ENCODE results near the gene CFAP45. TPM values are rescaled to one million over a fixed set of nuclear protein-coding genes. Genes with fewer than 3 reads are reported as not detected.
A peak's percentile ranks its signal among the peaks of the same experiment; 100 is the strongest.

CFAP45 gene
- total RNA-seq, 1 donor from 2014 or later = 1.4 TPM

- DNase-seq (ENCODE audit: low read depth, low spot score) = peak; percentile 76
Observed at GRCh38 chr1:159924025-159924790, 24.2 kb upstream of the CFAP45 start.

GRCh38 chr1:159923203-159924024, 23.4 kb upstream of the CFAP45 start:
- peak; percentile 90 for DNase-seq (ENCODE audit: low read depth, low spot score)

- no peak for DNase-seq (ENCODE audit: low read depth, low spot score)
Observed at GRCh38 chr1:159922511-159923202, 22.7 kb upstream of the CFAP45 start.

- no peak for DNase-seq (ENCODE audit: low read depth, low spot score)
Observed at GRCh38 chr1:159921700-159922504, 21.9 kb upstream of the CFAP45 start.

GRCh38 chr1:159921251-159921650, 21.3 kb upstream of the CFAP45 start:
- no peak for DNase-seq (ENCODE audit: low read depth, low spot score)

- DNase-seq (ENCODE audit: low read depth, low spot score) = no peak
Observed at GRCh38 chr1:159920651-159921050, 20.7 kb upstream of the CFAP45 start.

GRCh38 chr1:159920202-159920601, 20.2 kb upstream of the CFAP45 start:
- DNase-seq (ENCODE audit: low read depth, low spot score) = no peak

GRCh38 chr1:159919236-159919865, 19.4 kb upstream of the CFAP45 start:
- DNase-seq (ENCODE audit: low read depth, low spot score) = no peak

GRCh38 chr1:159918352-159919200, 18.6 kb upstream of the CFAP45 start:
- DNase-seq (ENCODE audit: low read depth, low spot score) = no peak

GRCh38 chr1:159917533-159918351, 17.8 kb upstream of the CFAP45 start:
- no peak for DNase-seq (ENCODE audit: low read depth, low spot score)

- DNase-seq (ENCODE audit: low read depth, low spot score) = peak; percentile 76
Observed at GRCh38 chr1:159916242-159917051, 16.5 kb upstream of the CFAP45 start.

- DNase-seq (ENCODE audit: low read depth, low spot score) = no peak
Observed at GRCh38 chr1:159915571-159916241, 15.7 kb upstream of the CFAP45 start.

- no peak for DNase-seq (ENCODE audit: low read depth, low spot score)
Observed at GRCh38 chr1:159914252-159915018, 14.5 kb upstream of the CFAP45 start.

- DNase-seq (ENCODE audit: low read depth, low spot score) = no peak
Observed at GRCh38 chr1:159913451-159914192, 13.7 kb upstream of the CFAP45 start.

GRCh38 chr1:159911326-159912070, 11.5 kb upstream of the CFAP45 start:
- no peak for DNase-seq (ENCODE audit: low read depth, low spot score)
